HFF-Myc (cell line): ENCODE results near the gene ZNF592.

Experiments
- DNase-seq: peaks from one replicate; pipeline ENCODE4 v3.0.0-alpha.2; 2011; ENCODE audit warnings: low read depth; ENCODE audit errors: extremely low read depth
- H3K4me3 ChIP-seq: replicated peaks from 2 replicates; pipeline ENCODE4 v1.5.1; 2011; ENCODE audit warnings: low read depth, mild to moderate bottlenecking, control low read depth, low read length
- CTCF ChIP-seq: IDR thresholded peaks from 2 replicates; pipeline ENCODE4 v1.5.1; 2012; ENCODE audit warnings: mild to moderate bottlenecking, low read depth, low read length, control low read depth; ENCODE audit errors: missing control alignments

The ZNF592 gene

GRCh38 chr15:84847382-84847781, 99.0 kb downstream of the ZNF592 start:
- TF ChIP-seq CTCF: no peak
- H3K4me3 ChIP-seq: no peak overlapping the region
- no peak for DNase-seq

- TF ChIP-seq CTCF: no peak
- DNase-seq: no peak
- H3K4me3 ChIP-seq: no peak overlapping the region
Observed at GRCh38 chr15:84852212-84852611, 103.8 kb downstream of the ZNF592 start.

GRCh38 chr15:84855136-84855535, 106.7 kb downstream of the ZNF592 start:
- H3K4me3 ChIP-seq: no peak overlapping the region
- no peak for DNase-seq
- no peak for TF ChIP-seq CTCF

GRCh38 chr15:84855765-84856164, 107.4 kb downstream of the ZNF592 start:
- no peak for DNase-seq
- no peak overlapping the region for H3K4me3 ChIP-seq
- TF ChIP-seq CTCF: no peak
